CD4-positive, alpha-beta T cell treated with Interleukin-12 subunit alpha and Interleukin-12 subunit beta, for 1 hour (primary cell): Measurements from ENCODE around the gene ZBTB25.
A peak's percentile ranks its signal among the peaks of the same experiment; 100 is the strongest.
"Not testable (repeated sequence)": the region's sequence is repeated elsewhere in the genome, so short reads cannot be mapped to it uniquely, and the experiment has no call there.

Experiments
- DNase-seq: peaks from one replicate; pipeline ENCODE4 v3.0.0-alpha.2; 2020

Gene ZBTB25, protein sequence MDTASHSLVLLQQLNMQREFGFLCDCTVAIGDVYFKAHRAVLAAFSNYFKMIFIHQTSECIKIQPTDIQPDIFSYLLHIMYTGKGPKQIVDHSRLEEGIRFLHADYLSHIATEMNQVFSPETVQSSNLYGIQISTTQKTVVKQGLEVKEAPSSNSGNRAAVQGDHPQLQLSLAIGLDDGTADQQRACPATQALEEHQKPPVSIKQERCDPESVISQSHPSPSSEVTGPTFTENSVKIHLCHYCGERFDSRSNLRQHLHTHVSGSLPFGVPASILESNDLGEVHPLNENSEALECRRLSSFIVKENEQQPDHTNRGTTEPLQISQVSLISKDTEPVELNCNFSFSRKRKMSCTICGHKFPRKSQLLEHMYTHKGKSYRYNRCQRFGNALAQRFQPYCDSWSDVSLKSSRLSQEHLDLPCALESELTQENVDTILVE

DNA sequence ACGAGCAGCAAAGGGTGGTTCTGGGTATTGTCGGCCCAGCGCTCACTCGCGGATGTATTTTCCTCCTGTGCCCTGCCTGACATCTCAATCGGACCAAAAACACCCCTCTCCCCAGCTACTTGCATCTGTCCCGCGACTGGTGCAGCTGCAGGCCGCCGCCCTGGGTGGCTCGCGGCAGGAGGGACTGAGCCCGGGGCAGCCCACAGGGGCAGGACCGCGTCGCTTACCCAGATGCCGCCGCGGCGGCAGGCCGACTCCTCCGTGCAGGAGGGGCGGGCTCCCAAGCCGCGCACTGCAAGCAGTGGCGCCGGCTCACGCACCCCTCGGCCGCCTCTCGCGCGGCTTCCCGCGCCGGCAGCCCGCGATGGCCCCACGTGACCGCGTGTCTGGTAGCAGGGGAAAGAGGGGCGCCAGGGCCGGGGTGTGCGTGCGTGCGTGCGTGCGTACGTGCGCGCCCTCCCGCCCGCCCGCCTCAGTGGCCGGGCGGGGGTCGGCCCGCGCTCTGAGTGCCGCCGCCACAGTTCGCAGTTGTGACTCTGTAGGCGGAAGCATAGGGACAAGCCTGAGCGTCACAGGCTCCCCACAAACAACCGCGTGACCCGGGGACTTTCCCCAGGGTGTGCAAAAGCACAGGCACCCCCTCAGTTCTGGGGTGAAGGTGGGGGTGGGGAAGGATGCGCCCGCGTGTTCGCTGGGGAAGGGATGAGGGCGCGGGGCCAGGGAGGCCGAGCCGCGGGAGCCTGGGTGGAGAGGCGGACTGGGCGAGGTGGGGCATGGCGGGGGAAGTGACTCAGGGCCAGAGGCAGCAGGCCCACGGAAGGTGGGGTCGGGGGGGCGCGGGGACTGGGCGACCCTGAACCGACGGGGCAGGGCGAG lies at the start of gene ZBTB25:
TSS of gene ZBTB25 (minus strand) at position 405 of the 876 bp plus-strand sequence. CDS start 13,305 bp downstream, outside the sequence.
- DNase-seq = peak; percentile 98

DNA sequence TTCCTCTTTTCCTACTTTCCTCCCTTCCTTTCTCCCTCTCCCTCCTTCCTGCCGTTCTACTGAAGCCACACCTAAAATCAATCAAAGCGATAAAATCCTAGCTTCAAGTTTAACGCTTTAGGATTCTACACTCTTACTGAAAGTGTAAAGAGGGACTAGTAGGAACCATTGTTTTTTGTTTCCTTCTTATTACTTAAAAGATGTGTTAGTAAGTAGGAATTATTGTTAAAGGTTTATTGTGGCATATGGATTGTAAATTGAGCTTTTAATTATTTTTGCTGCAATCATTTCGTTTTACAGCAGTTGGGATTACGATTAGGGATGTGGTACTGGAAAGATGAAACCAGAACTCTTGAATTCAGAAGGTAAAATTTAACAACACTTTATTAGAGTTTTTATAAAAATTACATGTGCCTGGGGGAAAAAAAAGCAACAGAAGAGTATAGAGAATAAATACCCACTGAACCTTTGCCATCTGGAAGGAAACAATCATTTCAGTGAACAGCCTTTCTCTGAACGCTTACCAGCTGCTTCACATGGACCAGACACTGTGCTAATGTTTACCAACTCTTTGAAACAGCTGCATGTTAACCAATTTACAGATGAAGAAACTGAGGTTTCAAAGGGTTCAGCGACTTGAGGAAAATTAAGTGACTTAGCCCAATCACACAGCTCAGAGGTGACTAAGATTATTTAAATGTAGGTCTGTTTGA lies 47.1 kb upstream of the ZBTB25 start:
- DNase-seq = no peak

DNA sequence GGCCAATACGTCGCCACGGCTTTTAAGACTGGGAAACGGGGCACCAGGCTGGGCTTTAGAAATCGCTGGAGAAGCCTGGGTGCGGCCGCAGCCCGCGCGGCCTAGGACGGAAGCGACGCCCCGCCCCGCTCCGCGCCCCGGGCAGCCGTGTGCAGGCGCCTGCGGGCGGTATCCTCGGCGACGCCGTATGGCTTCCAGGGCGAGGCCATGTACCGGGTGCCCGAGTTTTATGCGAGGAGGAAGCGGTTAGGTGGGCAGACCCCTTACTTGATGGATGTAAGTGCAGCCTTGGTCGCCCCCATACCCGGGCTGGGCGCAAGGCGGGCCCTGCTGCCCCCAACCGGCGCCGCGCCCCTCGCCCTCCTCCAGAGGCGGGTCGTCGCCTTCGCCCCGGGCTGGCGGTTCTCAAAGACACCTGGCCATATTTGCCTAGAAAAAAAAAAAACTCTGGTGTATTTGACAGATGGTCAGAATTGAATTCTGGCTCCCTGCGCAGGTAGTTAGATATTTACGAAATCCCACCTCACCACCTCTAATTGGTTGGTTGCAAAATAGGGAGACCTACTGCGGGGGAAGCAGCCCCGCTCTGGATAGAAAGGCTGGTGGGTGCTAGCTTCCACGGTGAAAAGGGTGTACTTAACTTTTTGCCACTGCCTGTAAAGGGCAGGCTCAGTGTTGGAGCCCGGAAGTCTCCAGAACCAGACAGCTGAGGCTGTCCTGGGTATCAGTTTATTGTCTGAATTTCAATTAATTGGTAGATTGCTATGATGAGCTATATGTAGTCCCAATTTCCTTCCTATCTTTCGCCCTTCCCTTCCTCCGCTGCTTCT lies 46.4 kb upstream of the ZBTB25 start, which contains the start of gene PPP1R36:
TSS of gene PPP1R36 (plus strand) at position 171 of the 830 bp plus-strand sequence. CDS start at position 208, 37 bp downstream.
- peak; percentile 53 for DNase-seq

DNA sequence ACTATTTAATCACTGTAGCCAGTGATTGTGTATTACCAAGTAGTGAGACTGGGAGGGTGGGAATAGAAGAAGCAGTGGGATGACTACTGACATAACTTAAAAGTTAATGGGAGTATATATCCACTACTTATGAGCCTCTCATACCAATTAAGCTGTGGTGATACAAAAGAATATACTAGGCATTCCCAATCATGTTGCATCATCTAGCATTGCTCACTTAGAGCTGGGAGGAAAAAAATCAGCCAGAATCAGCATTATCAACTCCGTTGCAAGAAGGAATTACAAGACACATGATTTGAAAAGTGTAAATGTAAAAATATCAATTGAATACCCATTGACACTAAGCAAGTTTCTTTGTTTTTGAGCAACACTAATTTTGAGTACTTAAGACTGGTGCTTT lies 45.4 kb upstream of the ZBTB25 start:
- no peak for DNase-seq

DNA sequence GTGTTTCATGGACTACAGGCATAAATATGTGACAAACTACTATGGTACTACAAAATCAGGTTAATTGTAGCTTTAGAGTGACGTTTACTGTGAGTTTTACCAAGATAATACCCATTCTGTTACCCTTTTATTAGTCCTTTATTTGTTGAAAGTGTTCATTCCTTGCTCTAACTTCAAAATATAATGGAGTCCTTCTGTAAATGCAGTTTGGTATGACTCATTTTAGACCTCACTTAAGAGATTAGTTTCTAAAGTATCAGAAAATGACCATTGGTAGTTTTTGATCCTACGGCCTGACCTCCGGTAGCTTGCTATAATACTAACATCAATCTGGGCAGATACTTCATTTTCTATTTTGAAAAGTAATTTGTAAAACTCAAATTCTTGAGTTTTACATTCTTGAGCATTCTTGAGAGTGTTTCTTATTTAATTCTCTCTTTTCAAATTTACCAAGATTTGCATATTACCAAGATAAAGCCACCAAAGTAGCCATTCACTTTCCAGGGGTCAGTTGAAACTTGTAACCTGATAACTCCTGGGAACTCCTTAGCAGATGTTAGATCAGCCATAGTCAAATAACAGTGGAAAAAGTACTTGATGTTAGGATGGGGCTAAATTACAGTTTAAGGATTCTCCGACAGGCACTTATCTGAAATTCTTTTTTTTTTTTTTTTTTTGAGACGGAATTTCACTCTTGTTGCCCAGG lies 41.1 kb upstream of the ZBTB25 start:
- DNase-seq = no peak

DNA sequence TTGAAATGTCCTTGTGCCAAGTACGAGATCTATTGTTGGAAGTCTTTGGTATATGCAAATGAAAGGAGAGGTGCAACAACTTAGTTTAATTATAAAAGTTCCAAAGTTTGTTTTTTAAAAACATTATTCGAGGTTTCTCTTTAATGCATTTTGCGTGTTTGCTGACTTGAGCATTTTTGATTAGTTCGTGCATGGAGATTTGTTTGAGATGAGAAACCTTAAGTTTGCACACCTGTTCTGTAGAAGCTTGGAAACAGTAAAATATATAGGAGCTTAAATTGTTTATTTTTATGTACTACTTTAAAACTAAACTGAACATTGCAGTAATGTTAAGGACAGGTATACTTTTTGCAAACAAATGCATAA lies 39.2 kb upstream of the ZBTB25 start:
- DNase-seq = no peak

DNA sequence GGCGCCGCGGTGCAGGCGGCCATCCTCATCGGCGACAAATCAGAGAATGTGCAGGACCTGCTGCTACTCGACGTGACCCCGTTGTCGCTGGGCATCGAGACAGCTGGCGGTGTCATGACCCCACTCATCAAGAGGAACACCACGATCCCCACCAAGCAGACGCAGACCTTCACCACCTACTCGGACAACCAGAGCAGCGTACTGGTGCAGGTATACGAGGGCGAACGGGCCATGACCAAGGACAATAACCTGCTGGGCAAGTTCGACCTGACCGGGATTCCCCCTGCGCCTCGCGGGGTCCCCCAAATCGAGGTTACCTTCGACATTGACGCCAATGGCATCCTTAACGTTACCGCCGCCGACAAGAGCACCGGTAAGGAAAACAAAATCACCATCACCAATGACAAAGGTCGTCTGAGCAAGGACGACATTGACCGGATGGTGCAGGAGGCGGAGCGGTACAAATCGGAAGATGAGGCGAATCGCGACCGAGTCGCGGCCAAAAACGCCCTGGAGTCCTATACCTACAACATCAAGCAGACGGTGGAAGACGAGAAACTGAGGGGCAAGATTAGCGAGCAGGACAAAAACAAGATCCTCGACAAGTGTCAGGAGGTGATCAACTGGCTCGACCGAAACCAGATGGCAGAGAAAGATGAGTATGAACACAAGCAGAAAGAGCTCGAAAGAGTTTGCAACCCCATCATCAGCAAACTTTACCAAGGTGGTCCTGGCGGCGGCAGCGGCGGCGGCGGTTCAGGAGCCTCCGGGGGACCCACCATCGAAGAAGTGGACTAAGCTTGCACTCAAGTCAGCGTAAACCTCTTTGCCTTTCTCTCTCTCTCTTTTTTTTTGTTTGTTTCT lies 38.6 kb upstream of the ZBTB25 start:
- DNase-seq = peak; percentile 7

DNA sequence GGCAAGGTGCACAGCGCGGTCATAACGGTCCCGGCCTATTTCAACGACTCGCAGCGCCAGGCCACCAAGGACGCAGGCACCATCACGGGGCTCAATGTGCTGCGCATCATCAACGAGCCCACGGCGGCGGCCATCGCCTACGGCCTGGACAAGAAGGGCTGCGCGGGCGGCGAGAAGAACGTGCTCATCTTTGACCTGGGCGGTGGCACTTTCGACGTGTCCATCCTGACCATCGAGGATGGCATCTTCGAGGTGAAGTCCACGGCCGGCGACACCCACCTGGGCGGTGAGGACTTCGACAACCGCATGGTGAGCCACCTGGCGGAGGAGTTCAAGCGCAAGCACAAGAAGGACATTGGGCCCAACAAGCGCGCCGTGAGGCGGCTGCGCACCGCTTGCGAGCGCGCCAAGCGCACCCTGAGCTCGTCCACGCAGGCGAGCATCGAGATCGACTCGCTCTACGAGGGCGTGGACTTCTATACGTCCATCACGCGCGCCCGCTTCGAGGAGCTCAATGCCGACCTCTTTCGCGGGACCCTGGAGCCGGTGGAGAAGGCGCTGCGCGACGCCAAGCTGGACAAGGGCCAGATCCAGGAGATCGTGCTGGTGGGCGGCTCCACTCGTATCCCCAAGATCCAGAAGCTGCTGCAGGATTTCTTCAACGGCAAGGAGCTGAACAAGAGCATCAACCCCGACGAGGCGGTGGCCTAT lies 37.8 kb upstream of the ZBTB25 start:
- peak; percentile 17 for DNase-seq

DNA sequence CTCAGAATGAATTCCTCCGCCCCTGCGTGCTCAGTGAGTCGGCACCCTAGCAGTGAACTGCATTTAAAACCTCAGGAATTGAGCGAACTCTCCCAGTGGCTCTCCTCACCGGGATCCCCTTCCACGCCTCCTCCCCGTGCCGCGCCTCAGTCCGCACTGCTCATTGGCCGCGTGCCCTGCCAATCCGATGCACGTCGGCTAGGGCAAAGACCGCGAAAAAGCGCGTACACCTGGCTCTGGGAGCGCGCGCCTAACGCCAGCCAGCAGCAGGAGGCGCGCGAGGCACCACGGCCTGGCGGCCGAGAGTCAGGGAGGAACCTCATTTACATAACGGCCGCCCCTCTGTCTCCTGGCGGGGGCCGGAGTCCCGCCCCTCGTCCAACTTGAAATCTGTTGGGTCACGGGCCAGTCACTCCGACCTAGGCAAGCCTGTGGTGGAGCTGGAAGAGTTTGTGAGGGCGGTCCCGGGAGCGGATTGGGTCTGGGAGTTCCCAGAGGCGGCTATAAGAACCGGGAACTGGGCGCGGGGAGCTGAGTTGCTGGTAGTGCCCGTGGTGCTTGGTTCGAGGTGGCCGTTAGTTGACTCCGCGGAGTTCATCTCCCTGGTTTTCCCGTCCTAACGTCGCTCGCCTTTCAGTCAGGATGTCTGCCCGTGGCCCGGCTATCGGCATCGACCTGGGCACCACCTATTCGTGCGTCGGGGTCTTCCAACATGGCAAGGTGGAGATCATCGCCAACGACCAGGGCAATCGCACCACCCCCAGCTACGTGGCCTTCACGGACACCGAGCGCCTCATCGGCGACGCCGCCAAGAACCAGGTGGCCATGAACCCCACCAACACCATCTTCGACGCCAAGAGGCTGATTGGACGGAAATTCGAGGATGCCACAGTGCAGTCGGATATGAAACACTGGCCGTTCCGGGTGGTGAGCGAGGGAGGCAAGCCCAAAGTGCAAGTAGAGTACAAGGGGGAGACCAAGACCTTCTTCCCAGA lies 36.9 kb upstream of the ZBTB25 start, which contains the start of gene HSPA2:
TSS of gene HSPA2 (plus strand) at position 534 of the 995 bp plus-strand sequence. CDS start at position 643, 109 bp downstream.
- peak; percentile 96 for DNase-seq

DNA sequence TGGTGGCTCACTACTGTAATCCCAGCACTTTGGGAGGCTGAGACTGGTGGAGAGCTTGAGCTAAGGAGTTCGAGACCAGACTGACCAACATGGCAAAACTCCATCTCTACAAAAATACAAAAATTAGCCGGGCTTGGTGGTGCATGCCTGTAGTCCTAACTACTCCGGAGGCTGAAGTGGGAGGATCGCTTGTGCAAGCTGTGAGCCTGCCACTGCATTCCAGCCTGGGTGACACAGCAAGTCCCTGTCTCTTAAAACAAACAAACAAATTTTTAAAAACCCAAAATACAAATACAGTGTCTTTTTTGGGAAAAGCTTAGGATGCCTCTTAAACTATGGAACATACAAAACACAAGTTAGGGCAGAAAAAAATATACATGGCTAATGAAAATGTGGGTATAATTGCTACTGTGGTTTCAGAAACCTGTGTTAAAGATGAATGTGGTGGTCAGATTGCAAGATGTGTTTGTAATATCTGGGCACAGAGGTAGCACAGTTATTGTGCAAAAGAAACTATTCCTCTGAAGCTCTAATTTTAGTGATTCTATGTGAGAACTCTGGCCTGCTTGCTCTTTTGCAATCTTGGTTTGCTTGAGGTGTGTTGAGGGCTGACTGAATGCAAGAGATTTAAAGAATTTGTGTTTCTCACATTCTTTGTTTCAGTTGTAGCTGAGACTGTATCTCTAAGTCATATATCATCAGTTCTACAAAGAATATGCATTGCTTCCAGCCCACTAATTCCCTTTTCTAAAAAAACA lies 33.0 kb upstream of the ZBTB25 start:
- DNase-seq = no peak

DNA sequence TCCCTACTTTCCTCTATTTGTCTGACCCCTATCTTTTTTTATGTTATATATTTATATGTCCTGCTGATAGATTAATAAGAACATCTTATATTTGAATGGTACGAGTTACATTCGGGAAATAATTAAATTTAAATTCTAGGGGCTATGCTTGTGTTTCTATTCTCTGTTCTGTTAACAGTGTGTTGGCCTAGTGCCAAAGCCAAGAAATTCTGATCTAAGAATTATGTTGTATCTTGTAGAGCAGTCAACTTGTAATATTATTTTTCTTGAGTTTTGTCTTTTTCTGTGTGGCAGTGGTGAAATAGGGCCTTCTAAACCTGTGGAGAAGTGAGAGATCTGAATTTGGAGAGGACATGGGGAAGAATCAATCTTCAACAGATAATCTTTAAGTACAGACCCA lies 27.9 kb upstream of the ZBTB25 start:
- DNase-seq = no peak

DNA sequence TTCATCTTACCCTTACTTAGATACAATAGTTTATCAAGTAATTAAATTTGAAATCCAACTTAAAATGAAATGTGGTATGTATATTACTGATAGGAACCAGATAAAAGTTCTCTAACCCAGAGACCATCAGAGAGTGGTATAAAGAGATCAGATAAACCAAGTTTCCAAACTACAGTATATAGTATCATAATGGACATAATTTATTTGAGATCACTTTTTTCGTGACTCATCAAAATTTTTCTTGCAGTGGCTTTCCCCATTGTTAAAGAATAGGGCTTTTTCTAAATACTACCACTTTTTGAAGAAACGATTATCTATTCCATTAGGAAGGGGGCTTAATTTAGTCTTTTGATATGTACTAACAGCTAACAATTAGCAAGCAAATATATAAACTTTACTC lies 21.7 kb upstream of the ZBTB25 start:
- no peak for DNase-seq

DNA sequence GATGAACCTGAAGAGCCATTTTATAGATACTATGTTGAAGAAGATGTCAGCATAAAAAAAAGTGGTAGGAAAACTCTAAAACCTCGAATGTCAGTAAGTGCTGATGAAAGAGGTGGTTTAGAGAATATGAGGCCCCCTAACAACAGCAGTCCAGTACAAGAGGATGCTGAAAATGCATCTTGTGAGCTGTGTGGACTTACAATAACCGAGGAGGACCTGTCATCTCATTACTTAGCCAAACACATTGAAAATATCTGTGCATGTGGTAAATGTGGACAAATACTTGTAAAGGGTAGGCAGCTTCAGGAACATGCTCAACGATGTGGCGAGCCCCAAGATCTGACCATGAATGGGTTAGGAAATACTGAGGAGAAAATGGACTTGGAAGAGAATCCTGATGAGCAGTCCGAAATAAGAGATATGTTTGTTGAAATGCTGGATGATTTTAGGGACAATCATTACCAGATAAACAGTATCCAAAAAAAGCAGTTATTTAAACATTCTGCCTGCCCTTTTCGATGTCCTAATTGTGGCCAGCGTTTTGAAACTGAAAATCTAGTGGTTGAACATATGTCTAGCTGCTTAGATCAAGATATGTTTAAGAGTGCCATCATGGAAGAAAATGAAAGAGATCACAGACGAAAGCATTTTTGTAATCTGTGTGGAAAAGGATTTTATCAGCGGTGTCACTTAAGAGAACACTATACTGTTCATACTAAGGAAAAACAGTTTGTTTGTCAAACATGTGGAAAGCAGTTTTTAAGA lies 19.1 kb upstream of the ZBTB25 start:
- DNase-seq = no peak

DNA sequence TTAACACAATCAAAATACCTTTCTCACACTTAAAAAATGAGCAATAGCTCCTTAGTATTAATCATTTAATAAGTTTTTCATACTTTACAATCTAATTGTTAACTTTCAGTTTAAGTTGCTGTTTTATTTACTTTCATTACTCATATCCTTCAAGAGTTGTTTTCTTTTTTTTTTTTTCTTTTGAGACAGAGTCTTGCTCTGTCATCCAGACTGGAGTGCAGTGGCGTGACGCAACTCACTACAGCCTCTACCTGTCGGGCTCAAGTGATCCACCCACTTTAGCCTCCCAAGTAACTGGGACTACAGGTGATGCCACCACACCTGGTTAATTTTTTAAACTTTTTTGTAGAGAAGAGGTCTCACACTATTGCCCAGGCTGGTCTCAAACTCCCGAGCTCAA lies 17.1 kb upstream of the ZBTB25 start:
- DNase-seq = no peak

DNA sequence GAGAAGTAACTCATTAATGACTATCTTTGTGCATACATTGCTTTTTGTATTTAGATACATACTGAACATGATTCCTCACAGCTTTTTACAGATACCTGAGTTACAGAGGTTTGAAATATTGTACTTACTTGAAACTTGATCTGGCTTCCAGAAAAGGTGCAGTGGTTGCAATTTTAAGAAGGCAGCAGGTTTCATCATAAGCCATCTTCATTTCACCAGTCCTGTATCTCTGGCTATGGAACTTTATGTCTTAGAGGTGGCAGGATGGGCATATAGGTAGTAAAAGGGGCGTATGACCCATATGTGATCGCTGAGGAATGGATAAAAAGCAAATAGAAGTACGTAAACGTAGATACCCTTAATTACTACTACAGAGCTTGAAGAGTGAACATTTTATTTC lies 14.6 kb upstream of the ZBTB25 start:
- no peak for DNase-seq

DNA sequence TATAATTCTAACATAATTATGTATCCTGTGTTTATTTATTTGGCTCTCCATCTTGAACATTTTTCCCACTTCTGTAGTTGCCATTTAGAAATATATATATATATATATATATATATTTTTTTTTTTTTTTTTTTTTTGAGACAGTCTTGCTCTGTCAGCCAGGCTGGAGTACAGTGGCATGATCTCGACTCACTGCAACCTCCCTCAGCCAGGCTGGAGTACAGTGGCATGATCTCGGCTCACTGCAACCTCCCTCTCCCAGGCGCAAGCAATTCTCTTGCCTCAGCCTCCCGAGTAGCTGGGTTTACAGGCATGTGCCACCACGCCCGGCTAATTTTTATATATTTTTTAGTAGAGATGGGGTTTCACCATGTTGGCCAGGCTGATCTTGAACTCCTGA lies 14.0 kb upstream of the ZBTB25 start:
- DNase-seq = not testable (repeated sequence)

DNA sequence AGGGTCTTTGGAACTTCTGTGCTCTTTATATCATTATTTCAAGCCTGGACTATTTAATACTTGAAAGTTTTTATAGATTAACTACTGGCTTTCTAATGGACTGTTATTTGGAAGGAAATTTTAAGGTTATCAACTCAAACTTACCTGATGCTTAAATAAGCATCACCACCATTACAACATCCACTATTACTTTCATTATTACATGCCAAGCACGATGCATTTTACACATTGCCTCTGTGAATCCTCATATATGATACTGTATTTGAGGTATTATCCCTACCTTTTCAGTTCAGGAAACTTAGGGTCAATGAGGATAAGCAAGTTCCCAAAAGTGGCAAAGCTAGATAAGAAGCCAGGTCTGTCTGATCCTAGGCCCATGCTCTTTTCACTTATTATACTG lies 13.3 kb upstream of the ZBTB25 start:
- DNase-seq = no peak
